ENCODE results near the gene RAMACL.
"Not testable (repeated sequence)": the region's sequence is repeated elsewhere in the genome, so short reads cannot be mapped to it uniquely, and the experiment has no call there.

DNA sequence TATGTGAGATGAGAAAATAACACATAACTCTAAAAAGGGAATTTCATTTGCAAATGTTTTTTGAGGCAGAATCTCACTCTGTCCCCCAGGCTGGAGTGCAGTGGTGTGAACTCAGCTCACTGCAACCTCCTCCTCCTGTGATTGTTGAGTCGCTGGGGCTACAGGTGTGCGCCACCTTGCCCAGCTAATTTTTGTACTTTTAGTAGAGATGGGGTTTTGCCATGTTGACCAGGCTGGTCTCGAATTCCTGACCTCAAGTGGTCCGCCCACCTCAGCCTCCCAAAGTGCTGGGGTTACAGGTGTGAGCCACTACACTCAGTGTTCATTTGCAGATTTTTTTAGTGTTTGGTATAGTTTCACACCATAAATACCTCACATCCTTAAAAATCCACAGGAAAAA lies 48.1 kb upstream of the RAMACL start:
- not testable (repeated sequence) for TF ChIP-seq CTCF (conservative IDR thresholded peaks at IDR 0.05); ZFX (IDR thresholded peaks at IDR 0.05)

Data from C4-2B (cell line).